Measurements from ENCODE around the gene HIP1R. TPM values are rescaled to one million over a fixed set of nuclear protein-coding genes. Genes with fewer than 3 reads are reported as not detected.

Gene HIP1R
- total and polyA plus RNA-seq, 3 donors from 2014 or later: 20.1 to 41.7 (median 34.3) TPM

GRCh38 chr12:122893208-122894153 is 58.2 kb downstream of the HIP1R start:
- no peak for DNase-seq
- Histone ChIP-seq H3K27me3 (no peaks in the 10 kb centered on the region), H3K9me3 (no peaks in the 10 kb centered on the region), H3K36me3 (ENCODE audit: low read depth, missing control alignments) (no peaks in the 10 kb centered on the region), H3K4me3 (no peak overlapping the region), H3K4me1 (peaks cover 48% of the 10 kb centered on the region), H3K27ac (peak overlapping the region in 1 of 2 donors; percentile 89)
- 77 to 79% methylated on average over 7 of the region's 7 CpGs for WGBS, 2 donors
- no peak for TF ChIP-seq POLR2A (IDR thresholded peaks at IDR 0.05)
- no peak for TF ChIP-seq CTCF (IDR thresholded peaks at IDR 0.05)
- intact Hi-C loops (cut with DNase I; ENCODE audit: low total_unique reads): no loop called here

GRCh38 chr12:122894193-122895121 is 59.2 kb downstream of the HIP1R start:
- Histone ChIP-seq H3K27ac (peak overlapping the region; percentile 89 to 96), H3K4me1 (peaks cover 38% of the 10 kb centered on the region), H3K9me3 (no peaks in the 10 kb centered on the region), H3K27me3 (no peaks in the 10 kb centered on the region), H3K36me3 (ENCODE audit: low read depth, missing control alignments) (no peaks in the 10 kb centered on the region), H3K4me3 (peak overlapping the region; percentile 89 to 99)
- no peak for DNase-seq
- WGBS, 2 donors: 19 to 23% methylated on average over 15 of the region's 15 CpGs
- no peak for TF ChIP-seq POLR2A (IDR thresholded peaks at IDR 0.05)
- no peak for TF ChIP-seq CTCF (IDR thresholded peaks at IDR 0.05)
- intact Hi-C loops (cut with DNase I; ENCODE audit: low total_unique reads): no loop called here

- H3K4me3 ChIP-seq: peak overlapping the region; percentile 89 to 99
- H3K36me3 ChIP-seq (ENCODE audit: low read depth, missing control alignments): no peaks in the 10 kb centered on the region
- intact Hi-C loops (cut with DNase I; ENCODE audit: low total_unique reads): no loop called here
- no peaks in the 10 kb centered on the region for H3K27me3 ChIP-seq
- peak overlapping the region; percentile 89 to 96 for H3K27ac ChIP-seq
- DNase-seq: no peak
- no peak for TF ChIP-seq POLR2A (IDR thresholded peaks at IDR 0.05)
- TF ChIP-seq CTCF (IDR thresholded peaks at IDR 0.05): no peak
- no peaks in the 10 kb centered on the region for H3K9me3 ChIP-seq
- 2 to 7% methylated on average over 9 of the region's 9 CpGs for WGBS, 2 donors
- peaks cover 37% of the 10 kb centered on the region for H3K4me1 ChIP-seq
Observed at GRCh38 chr12:122895320-122895703, 60.1 kb downstream of the HIP1R start.

- WGBS, 2 donors: 4 to 8% methylated on average over 53 to 77 of the region's 81 CpGs
- intact Hi-C loops (cut with DNase I; ENCODE audit: low total_unique reads): no loop called here
- TF ChIP-seq POLR2A (IDR thresholded peaks at IDR 0.05) (peak; percentile 77), CTCF (IDR thresholded peaks at IDR 0.05) (no peak)
Observed at GRCh38 chr12:122895704-122896636, 60.7 kb downstream of the HIP1R start, which contains the start of gene VPS37B. Gene VPS37B (minus strand): TSS chr12:122896124. CDS start chr12:122896062, 62 bp downstream.

More at GRCh38 chr12:122895704-122896636, 60.7 kb downstream of the HIP1R start, which contains the start of gene VPS37B:
- Histone ChIP-seq H3K36me3 (ENCODE audit: low read depth, missing control alignments) (no peaks in the 10 kb centered on the region), H3K4me3 (peak within 1 kb of the TSS; percentile 89 to 99), H3K27me3 (no peaks in the 10 kb centered on the region), H3K4me1 (peaks cover 35% of the 10 kb centered on the region), H3K9me3 (no peaks in the 10 kb centered on the region), H3K27ac (peak within 1 kb of the TSS; percentile 89 to 96)
- DNase-seq: peak; percentile 89
